IMR-90 (cell line): Measurements from ENCODE around the gene P4HA3. TPM values are rescaled to one million over a fixed set of nuclear protein-coding genes. Genes with fewer than 3 reads are reported as not detected.
A peak's percentile ranks its signal among the peaks of the same experiment; 100 is the strongest.
"Not testable (repeated sequence)": the region's sequence is repeated elsewhere in the genome, so short reads cannot be mapped to it uniquely, and the experiment has no call there.

Source experiments
- ATAC-seq: fragments of 200-7000 bp; cut with Tn5 transposase; 2 replicates; pipeline ENCODE4 v1.9.1; 2020; ENCODE audit warnings: low read depth, mild to moderate bottlenecking, moderate library complexity
- BruUV-seq: library from RNA; stranded (reverse); fragments of 400-500 nt; replicated peaks from 2 replicates; lab custom pipeline; 2021; lab: Mats Ljungman, UMichigan
- CTCF ChIA-PET: fragments of 300-600 bp; formaldehyde crosslinking; extraction: SDS; loops from one replicate; lab custom pipeline; 2021; ENCODE audit warnings: antibody characterized with exemption; lab: Yijun Ruan, JAX
- POLR2A ChIA-PET: fragments of 300-600 bp; sonication (Branson Sonifier 250); formaldehyde crosslinking; loops from one replicate; lab custom pipeline; 2022; ENCODE audit warnings: antibody characterized with exemption; ENCODE audit not compliant: unreplicated experiment; lab: Charles Lee
- DNase-seq: peaks from one replicate; pipeline ENCODE4 v3.0.0; 2013
- H2AFZ ChIP-seq: replicated peaks from 2 replicates; pipeline ENCODE3; 2013; ENCODE audit warnings: low read length, mild to moderate bottlenecking; ENCODE audit not compliant: poor library complexity
- H2AK5ac ChIP-seq: 2 replicates; pipeline ENCODE4 v1.6.1; 2013; ENCODE audit warnings: low read depth, low read length, inconsistent platforms
- H2AK9ac ChIP-seq: replicated peaks from 2 replicates; pipeline ENCODE3; 2013; ENCODE audit warnings: mild to moderate bottlenecking, low read depth, low read length, moderate library complexity; ENCODE audit not compliant: poor library complexity
- H2BK120ac ChIP-seq: 2 replicates; pipeline ENCODE4 v1.6.1; 2013; ENCODE audit warnings: low read depth, low read length, inconsistent platforms
- H2BK15ac ChIP-seq: 3 replicates; pipeline ENCODE4 v1.6.1; 2013; ENCODE audit warnings: low read depth, low read length, inconsistent platforms
- H2BK20ac ChIP-seq: 2 replicates; pipeline ENCODE4 v1.6.1; 2013; ENCODE audit warnings: low read depth, mild to moderate bottlenecking, inconsistent platforms, low read length, moderate library complexity
- H2BK5ac ChIP-seq: 2 replicates; pipeline ENCODE4 v1.6.1; 2013; ENCODE audit warnings: mild to moderate bottlenecking, low read depth, low read length, inconsistent platforms; ENCODE audit not compliant: poor library complexity, severe bottlenecking
- H3K14ac ChIP-seq: replicated peaks from 2 replicates; pipeline ENCODE4 v1.6.1; 2013; ENCODE audit warnings: low read depth, low read length, inconsistent platforms
- H3K18ac ChIP-seq: 2 replicates; pipeline ENCODE4 v1.6.1; 2013; ENCODE audit warnings: low read depth, low read length, control low read depth
- H3K23ac ChIP-seq: 2 replicates; pipeline ENCODE4 v1.6.1; 2013; ENCODE audit warnings: low read depth, low read length, inconsistent platforms
- H3K27ac ChIP-seq: 2 replicates; pipeline ENCODE4 v1.5.1; 2013; ENCODE audit warnings: mild to moderate bottlenecking, control low read depth, low read length; ENCODE audit not compliant: insufficient read depth
- H3K27me3 ChIP-seq: 2 replicates; pipeline ENCODE4 v1.6.1; 2013; ENCODE audit warnings: low read length; ENCODE audit not compliant: control insufficient read depth, insufficient read depth
- H3K36me3 ChIP-seq: 2 replicates; pipeline ENCODE4 v1.6.1; 2013; ENCODE audit warnings: low read length, mixed read lengths; ENCODE audit not compliant: control insufficient read depth, insufficient read depth
- H3K4ac ChIP-seq: 2 replicates; pipeline ENCODE4 v1.6.1; 2013; ENCODE audit warnings: low read depth, low read length, inconsistent platforms
- H3K4me1 ChIP-seq: 2 replicates; pipeline ENCODE4 v1.6.1; 2013; ENCODE audit warnings: low read length, mixed read lengths; ENCODE audit not compliant: control insufficient read depth, insufficient read depth
- H3K4me2 ChIP-seq: 2 replicates; pipeline ENCODE4 v1.6.1; 2013; ENCODE audit warnings: low read depth, mild to moderate bottlenecking, control low read depth, low read length, moderate library complexity
- H3K4me3 ChIP-seq: 2 replicates; pipeline ENCODE4 v1.5.1; 2013; ENCODE audit warnings: low read depth, mild to moderate bottlenecking, control low read depth, low read length, moderate library complexity; ENCODE audit not compliant: insufficient read depth
- H3K56ac ChIP-seq: 2 replicates; pipeline ENCODE4 v1.6.1; 2013; ENCODE audit warnings: low read length, inconsistent platforms; ENCODE audit not compliant: insufficient read depth; ENCODE audit errors: extremely low read depth
- H3K79me1 ChIP-seq, 2 experiments: 2 replicates each; pipeline ENCODE4 v1.6.1; 2013; ENCODE audit warnings: low read length in 2 of 2, inconsistent platforms in 1 of 2, low read depth in 1 of 2
- H3K9ac ChIP-seq: 2 replicates; pipeline ENCODE4 v1.6.1; 2013; ENCODE audit warnings: low read depth, low read length, control low read depth
- H3K9me1 ChIP-seq: 2 replicates; pipeline ENCODE4 v1.6.1; 2013; ENCODE audit warnings: low read length, inconsistent platforms; ENCODE audit not compliant: insufficient read depth
- H3K9me3 ChIP-seq: 2 replicates; pipeline ENCODE4 v1.6.1; 2013; ENCODE audit warnings: low read length; ENCODE audit not compliant: control insufficient read depth, insufficient read depth
- H4K20me1 ChIP-seq: 2 replicates; pipeline ENCODE4 v1.6.1; 2013; ENCODE audit warnings: low read length, inconsistent platforms; ENCODE audit not compliant: insufficient read depth
- H4K5ac ChIP-seq: 2 replicates; pipeline ENCODE4 v1.6.1; 2013; ENCODE audit warnings: mild to moderate bottlenecking, low read depth, low read length, control low read depth
- H4K8ac ChIP-seq, 2 experiments: 2 replicates each; pipeline ENCODE4 v1.6.1; 2013; ENCODE audit warnings: low read depth in 2 of 2, low read length in 2 of 2, control low read depth in 1 of 2, inconsistent platforms in 1 of 2
- H4K91ac ChIP-seq: 2 replicates; pipeline ENCODE4 v1.6.1; 2013; ENCODE audit warnings: low read depth, low read length, inconsistent platforms; ENCODE audit not compliant: insufficient read depth
- BHLHE40 ChIP-seq: fragments of 150-350 bp; IDR thresholded peaks from 2 replicates; pipeline ENCODE4 v1.6.1; 2016; ENCODE audit warnings: mild to moderate bottlenecking, low read depth, low read length
- CEBPB ChIP-seq: IDR thresholded peaks from 2 replicates; pipeline ENCODE4 v1.6.1; 2012; ENCODE audit warnings: low read depth, low read length, improper control_type of control experiment
- CHD1 ChIP-seq: IDR thresholded peaks from 2 replicates; pipeline ENCODE4 v1.6.1; 2012; ENCODE audit warnings: low read depth, low read length, improper control_type of control experiment
- MAZ ChIP-seq: IDR thresholded peaks from 2 replicates; pipeline ENCODE4 v1.6.1; 2012; ENCODE audit warnings: low read depth, mild to moderate bottlenecking, low read length, improper control_type of control experiment, moderate library complexity, borderline replicate concordance
- RFX5 ChIP-seq: IDR thresholded peaks from 2 replicates; pipeline ENCODE4 v1.8.0; 2012; ENCODE audit warnings: low read depth, mild to moderate bottlenecking, low read length, moderate library complexity
- WGBS, 2 experiments: methylation state at CpG; one replicate each; pipeline versions ENCODE4 v1.1.5 to v1.1.7; 2013; ENCODE audit warnings: missing lambda C conversion rate in 2 of 2; ENCODE audit not compliant: insufficient read length in 1 of 2; ENCODE audit errors: extremely low coverage in 2 of 2; 5-methylcytosine and 5-hydroxymethylcytosine counted together
- dilution Hi-C: fragments of 300-500 bp; cut with HindIII; formaldehyde crosslinking; loops from one replicate; pipeline ENCODE4 v1.14.3; 2018; ENCODE audit warnings: low sequenced_read_pairs; ENCODE audit not compliant: unreplicated experiment
- in situ Hi-C: fragments of 300-500 bp; cut with MboI; formaldehyde crosslinking; loops from 3 replicates; pipeline ENCODE4 v1.14.3; 2019; ENCODE audit warnings: low sequenced_read_pairs, inconsistent platforms, mixed read lengths
- intact Hi-C: fragments of 100-400 bp; cut with micrococcal nuclease; formaldehyde crosslinking; loops from 2 replicates; pipeline ENCODE4 v1.10.0; 2022
- polyA plus RNA-seq, 3 experiments: library from polyadenylated mRNA; depleted of rRNA; stranded (reverse); fragments of >200 nt; gene quantifications; 2 replicates each; pipeline ENCODE4 v1.2.3, GENCODE V29; 2012; ENCODE audit warnings: low replicate concordance in 1 of 3
- total RNA-seq: library from RNA; depleted of rRNA; stranded (reverse); fragments of >200 nt; gene quantifications from 2 replicates; pipeline ENCODE4 v1.2.3, GENCODE V29; 2012

The P4HA3 gene
- total and polyA plus RNA-seq, 2 of the 4 experiments (the other 2 are of a cell fraction), result 2.9 to 5.7 TPM

DNA sequence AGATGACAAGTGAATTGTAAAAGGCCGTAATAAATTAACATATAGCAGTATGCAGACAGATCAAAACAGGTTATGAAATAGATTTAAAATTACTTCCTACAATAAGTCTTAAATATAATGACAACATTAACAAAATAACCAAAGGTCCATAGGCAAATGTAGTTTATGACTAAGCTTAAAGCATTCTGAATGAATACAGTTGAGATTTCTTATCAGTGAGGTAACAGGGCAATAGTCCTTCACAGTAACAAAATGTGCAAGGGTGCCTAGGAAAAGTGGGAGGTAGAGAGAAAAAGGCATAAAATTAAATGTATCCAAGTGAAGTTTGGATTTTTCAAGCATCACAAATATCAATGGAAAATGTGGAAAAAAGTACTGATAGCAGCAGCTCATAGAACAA is 20.9 kb upstream of the P4HA3 start:
- no peaks in the 10 kb centered on the region for H3K9me3 ChIP-seq
- no peak overlapping the region for H2AK5ac ChIP-seq
- H4K8ac ChIP-seq, result no peak overlapping the region
- no peak overlapping the region for H3K14ac ChIP-seq
- no peak overlapping the region for H3K56ac ChIP-seq
- H4K5ac ChIP-seq, result no peak overlapping the region
- WGBS, 2 experiments, result no CpG with 5 or more reads among the region's 1 CpG
- no peak overlapping the region for H3K18ac ChIP-seq
- H3K4me2 ChIP-seq, result no peak overlapping the region
- no peaks in the 10 kb centered on the region for H3K36me3 ChIP-seq
- H3K4me3 ChIP-seq, result no peak overlapping the region
- H2BK20ac ChIP-seq, result no peak overlapping the region
- peaks cover 7% of the 10 kb centered on the region; the same call in 1 of the 2 replicates for H3K9me1 ChIP-seq
- ChIA-PET CTCF (no interaction called here), POLR2A (no interaction called here)
- H4K91ac ChIP-seq, result no peak overlapping the region
- dilution Hi-C loops (no loop called here), in situ Hi-C loops (no loop called here), intact Hi-C loops (no loop called here)
- no peak overlapping the region for H3K9ac ChIP-seq
- H3K27ac ChIP-seq, result no peak overlapping the region
- DNase-seq (peak; percentile 36), ATAC-seq (no peak)
- BruUV-seq, result no TSS peak
- no peak overlapping the region for H2AFZ ChIP-seq
- no peaks in the 10 kb centered on the region for H4K20me1 ChIP-seq
- peaks cover 8% of the 10 kb centered on the region for H3K4me1 ChIP-seq
- H2BK120ac ChIP-seq, result no peak overlapping the region
- no peaks in the 10 kb centered on the region for H3K27me3 ChIP-seq
- no peak overlapping the region for H3K4ac ChIP-seq
- no peak overlapping the region for H3K23ac ChIP-seq
- no peak overlapping the region for H2BK15ac ChIP-seq
- no peak for TF ChIP-seq BHLHE40
- TF ChIP-seq CHD1, result no peak
- no peak for TF ChIP-seq MAZ
- no peak for TF ChIP-seq RFX5
- no peak for TF ChIP-seq CEBPB
- H3K79me1 ChIP-seq, result no peaks in the 10 kb centered on the region
- no peak overlapping the region for H2BK5ac ChIP-seq
- no peak overlapping the region for H2AK9ac ChIP-seq

DNA sequence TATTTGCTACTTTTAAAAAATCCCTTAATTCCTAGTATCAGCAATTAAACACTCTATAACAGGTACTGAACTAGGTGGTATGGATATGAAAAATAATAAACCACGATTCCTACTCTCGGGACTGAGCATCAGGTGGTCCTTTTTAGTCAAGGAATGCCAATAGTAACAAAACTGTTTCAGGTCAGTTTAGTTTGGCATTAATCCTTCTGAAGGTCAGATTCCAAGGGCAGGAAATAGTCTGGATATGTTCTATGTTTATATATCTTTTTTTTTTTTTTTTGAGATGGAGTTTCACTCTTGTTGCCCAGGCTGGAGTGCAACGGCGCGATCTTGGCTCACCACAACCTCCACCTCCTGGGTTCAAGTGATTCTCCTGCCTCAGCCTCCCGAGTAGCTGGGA is 19.6 kb upstream of the P4HA3 start:
- H3K4me3 ChIP-seq, H4K5ac ChIP-seq, H2AK9ac ChIP-seq, H3K9ac ChIP-seq, in situ Hi-C loops, H4K91ac ChIP-seq, H2BK5ac ChIP-seq, CTCF ChIA-PET, POLR2A ChIA-PET, H2AK5ac ChIP-seq, H3K56ac ChIP-seq, H4K20me1 ChIP-seq, BruUV-seq, H2BK120ac ChIP-seq, H2BK15ac ChIP-seq, H3K79me1 ChIP-seq, H3K27ac ChIP-seq, H3K36me3 ChIP-seq, H3K4me2 ChIP-seq, H3K9me3 ChIP-seq, H3K23ac ChIP-seq, DNase-seq, H2AFZ ChIP-seq, H3K18ac ChIP-seq, H4K8ac ChIP-seq, H3K27me3 ChIP-seq, H3K14ac ChIP-seq, intact Hi-C loops, dilution Hi-C loops, ATAC-seq: not testable (repeated sequence)
- Histone ChIP-seq H3K4me1 (peaks cover 15% of the 10 kb centered on the region), H2BK20ac (peak overlapping the region; percentile 88; the same call in 1 of the 2 replicates), H3K4ac (peak overlapping the region; percentile 35; the same call in 1 of the 2 replicates), H3K9me1 (peaks cover 12% of the 10 kb centered on the region; the same call in 1 of the 2 replicates)
- no CpG with 5 or more reads among the region's 6 CpGs for WGBS, 2 experiments
